Mucosa of rectum (tissue), 2 donors: ENCODE measurements around the gene BTD.
A peak's percentile ranks its signal among the peaks of the same experiment; 100 is the strongest.

Source experiments
- H3K27ac ChIP-seq, 2 donors: one replicate each; pipeline ENCODE4 v1.7.0; 2013; ENCODE audit warnings: inconsistent platforms in 2 of 2, low read depth in 2 of 2, low read length in 2 of 2
- H3K27me3 ChIP-seq, 2 donors: one replicate each; pipeline ENCODE4 v1.7.0; 2013; ENCODE audit warnings: low read length in 2 of 2; ENCODE audit not compliant: control insufficient read depth in 2 of 2, insufficient read depth in 2 of 2
- H3K36me3 ChIP-seq, 2 donors: one replicate each; pipeline ENCODE4 v1.7.0; 2013; ENCODE audit warnings: low read length in 2 of 2; ENCODE audit not compliant: control insufficient read depth in 2 of 2, insufficient read depth in 2 of 2
- H3K4me1 ChIP-seq, 2 donors: one replicate each; pipeline ENCODE4 v1.7.0; 2013; ENCODE audit warnings: low read length in 2 of 2, mild to moderate bottlenecking in 1 of 2; ENCODE audit not compliant: control insufficient read depth in 2 of 2, insufficient read depth in 2 of 2
- H3K4me3 ChIP-seq, 2 donors: one replicate each; pipeline ENCODE4 v1.7.0; 2013; ENCODE audit warnings: low read length in 2 of 2
- H3K9ac ChIP-seq, 2 donors: one replicate each; pipeline ENCODE4 v1.7.0; 2013; ENCODE audit warnings: low read length in 2 of 2, low read depth in 1 of 2, mild to moderate bottlenecking in 1 of 2
- H3K9me3 ChIP-seq, 2 donors: one replicate each; pipeline ENCODE4 v1.7.0; 2013; ENCODE audit warnings: low read length in 2 of 2; ENCODE audit not compliant: control insufficient read depth in 2 of 2
- donor health status: healthy.
- donor health status: Normal muscosa, but diverticular disease.

Gene BTD

GRCh38 chr3:15635121-15635661, 33.6 kb downstream of the BTD start:
- Histone ChIP-seq H3K4me1 (no peaks in the 10 kb centered on the region), H3K36me3 (no peaks in the 10 kb centered on the region), H3K9me3 (no peaks in the 10 kb centered on the region), H3K9ac (no peak overlapping the region), H3K27ac (peak overlapping the region; percentile 34 to 44), H3K27me3 (no peaks in the 10 kb centered on the region), H3K4me3 (no peak overlapping the region)

GRCh38 chr3:15636028-15636709, 34.6 kb downstream of the BTD start:
- no peak overlapping the region for H3K9ac ChIP-seq
- H3K4me1 ChIP-seq: no peaks in the 10 kb centered on the region
- H3K36me3 ChIP-seq: no peaks in the 10 kb centered on the region
- H3K9me3 ChIP-seq: no peaks in the 10 kb centered on the region
- H3K27ac ChIP-seq: peak overlapping the region; percentile 34 to 44
- H3K27me3 ChIP-seq: no peaks in the 10 kb centered on the region
- no peak overlapping the region for H3K4me3 ChIP-seq

GRCh38 chr3:15637131-15637951, 35.8 kb downstream of the BTD start:
- Histone ChIP-seq H3K27ac (peak overlapping the region in 1 of 2 donors; percentile 19), H3K9me3 (no peaks in the 10 kb centered on the region), H3K27me3 (no peaks in the 10 kb centered on the region), H3K4me1 (no peaks in the 10 kb centered on the region), H3K9ac (no peak overlapping the region), H3K36me3 (no peaks in the 10 kb centered on the region), H3K4me3 (no peak overlapping the region)

- no peaks in the 10 kb centered on the region for H3K27me3 ChIP-seq
- H3K4me1 ChIP-seq: no peaks in the 10 kb centered on the region
- H3K27ac ChIP-seq: peak overlapping the region in 1 of 2 donors; percentile 11
- H3K4me3 ChIP-seq: no peak overlapping the region
- H3K9me3 ChIP-seq: no peaks in the 10 kb centered on the region
- no peaks in the 10 kb centered on the region for H3K36me3 ChIP-seq
- no peak overlapping the region for H3K9ac ChIP-seq
Measured at GRCh38 chr3:15638193-15638890, 36.8 kb downstream of the BTD start.

- peak overlapping the region in 1 of 2 donors; percentile 11 for H3K27ac ChIP-seq
- no peaks in the 10 kb centered on the region for H3K9me3 ChIP-seq
- H3K9ac ChIP-seq: no peak overlapping the region
- H3K4me3 ChIP-seq: no peak overlapping the region
- no peaks in the 10 kb centered on the region for H3K27me3 ChIP-seq
- H3K36me3 ChIP-seq: no peaks in the 10 kb centered on the region
- H3K4me1 ChIP-seq: no peaks in the 10 kb centered on the region
Measured at GRCh38 chr3:15638891-15639262, 37.3 kb downstream of the BTD start.

- H3K36me3 ChIP-seq: no peaks in the 10 kb centered on the region
- no peak overlapping the region for H3K27ac ChIP-seq
- H3K9ac ChIP-seq: no peak overlapping the region
- H3K4me3 ChIP-seq: no peak overlapping the region
- H3K9me3 ChIP-seq: no peaks in the 10 kb centered on the region
- peaks cover 0 to 5% of the 10 kb centered on the region in 2 donors for H3K4me1 ChIP-seq
- no peaks in the 10 kb centered on the region for H3K27me3 ChIP-seq
Measured at GRCh38 chr3:15645246-15645645, 43.7 kb downstream of the BTD start.

GRCh38 chr3:15645740-15646501, 44.4 kb downstream of the BTD start:
- Histone ChIP-seq H3K9ac (no peak overlapping the region), H3K27ac (no peak overlapping the region)

GRCh38 chr3:15646851-15647511, 45.4 kb downstream of the BTD start:
- Histone ChIP-seq H3K4me1 (peaks cover 0 to 5% of the 10 kb centered on the region in 2 donors), H3K36me3 (no peaks in the 10 kb centered on the region), H3K27ac (peak overlapping the region; percentile 2 to 57), H3K9me3 (no peaks in the 10 kb centered on the region), H3K4me3 (no peak overlapping the region), H3K27me3 (no peaks in the 10 kb centered on the region), H3K9ac (no peak overlapping the region)

More at GRCh38 chr3:15645740-15646501, 44.4 kb downstream of the BTD start:
- no peaks in the 10 kb centered on the region for H3K36me3 ChIP-seq
- no peak overlapping the region for H3K4me3 ChIP-seq
- H3K27me3 ChIP-seq: no peaks in the 10 kb centered on the region
- H3K9me3 ChIP-seq: no peaks in the 10 kb centered on the region
- H3K4me1 ChIP-seq: peaks cover 0 to 5% of the 10 kb centered on the region in 2 donors

GRCh38 chr3:15647611-15648167, 46.1 kb downstream of the BTD start:
- Histone ChIP-seq H3K36me3 (no peaks in the 10 kb centered on the region), H3K27ac (peak overlapping the region; percentile 53 to 57), H3K9me3 (no peaks in the 10 kb centered on the region), H3K27me3 (no peaks in the 10 kb centered on the region), H3K9ac (no peak overlapping the region), H3K4me1 (peaks cover 0 to 5% of the 10 kb centered on the region in 2 donors), H3K4me3 (no peak overlapping the region)
